GDM1 (cell line): ENCODE results near the gene MGAT1.

ENCODE experiments used
- DNase-seq: peaks from one replicate; lab custom pipeline; 2025; lab: John Stamatoyannopoulos, UW

The MGAT1 gene

GRCh38 chr5:180823940-180824629, 21.5 kb upstream of the MGAT1 start:
- DNase-seq: no peak

- DNase-seq: no peak
Measured at GRCh38 chr5:180823346-180823745, 20.7 kb upstream of the MGAT1 start.

- DNase-seq: no peak
Measured at GRCh38 chr5:180821538-180821937, 18.9 kb upstream of the MGAT1 start.

- DNase-seq: no peak
Measured at GRCh38 chr5:180820788-180821321, 18.2 kb upstream of the MGAT1 start.

- DNase-seq: no peak
Measured at GRCh38 chr5:180818677-180819341, 16.2 kb upstream of the MGAT1 start.

GRCh38 chr5:180817893-180818674, 15.5 kb upstream of the MGAT1 start:
- DNase-seq: no peak

GRCh38 chr5:180816608-180817534, 14.3 kb upstream of the MGAT1 start:
- DNase-seq: peak; percentile 43

- DNase-seq: no peak
Measured at GRCh38 chr5:180815293-180815917, 12.8 kb upstream of the MGAT1 start.

GRCh38 chr5:180813420-180813819, 10.8 kb upstream of the MGAT1 start:
- DNase-seq: no peak

- no peak for DNase-seq
Measured at GRCh38 chr5:180811623-180812124, 9.1 kb upstream of the MGAT1 start.

- DNase-seq: peak; percentile 48
Measured at GRCh38 chr5:180810959-180811622, 8.5 kb upstream of the MGAT1 start.

- DNase-seq: peak; percentile 92
Measured at GRCh38 chr5:180810210-180810958, 7.8 kb upstream of the MGAT1 start.

GRCh38 chr5:180809403-180810209, 7.0 kb upstream of the MGAT1 start:
- DNase-seq: peak; percentile 79

GRCh38 chr5:180808461-180809000, 5.9 kb upstream of the MGAT1 start:
- DNase-seq: no peak

- DNase-seq: no peak
Measured at GRCh38 chr5:180807654-180808414, 5.2 kb upstream of the MGAT1 start.

GRCh38 chr5:180807046-180807445, 4.4 kb upstream of the MGAT1 start:
- no peak for DNase-seq

GRCh38 chr5:180806351-180807011, 3.9 kb upstream of the MGAT1 start:
- DNase-seq: no peak
